ENCODE data around the gene WDR91.

Gene WDR91

GRCh38 chr7:135169964-135170273, 41.4 kb downstream of the WDR91 start:
- peak overlapping the region; percentile 76 for H3K4me3 ChIP-seq (ENCODE audit: low read depth, low read length)
- no peak for TF ChIP-seq CTCF (IDR thresholded peaks at IDR 0.05; ENCODE audit: low read depth, low read length, missing control alignments)
- no peak for DNase-seq (ENCODE audit: low read depth)
- in situ Hi-C loops (cut with HindIII; ENCODE audit: low sequenced_read_pairs) = no loop called here

- peak overlapping the region; percentile 76 for H3K4me3 ChIP-seq (ENCODE audit: low read depth, low read length)
- DNase-seq (ENCODE audit: low read depth) = no peak
- TF ChIP-seq CTCF (IDR thresholded peaks at IDR 0.05; ENCODE audit: low read depth, low read length, missing control alignments) = peak; percentile 31
- in situ Hi-C loops (cut with HindIII; ENCODE audit: low sequenced_read_pairs) = no loop called here
Measured at GRCh38 chr7:135169141-135169963, 42.0 kb downstream of the WDR91 start.

- TF ChIP-seq CTCF (IDR thresholded peaks at IDR 0.05; ENCODE audit: low read depth, low read length, missing control alignments) = no peak
- in situ Hi-C loops (cut with HindIII; ENCODE audit: low sequenced_read_pairs) = no loop called here
- no peak for DNase-seq (ENCODE audit: low read depth)
- H3K4me3 ChIP-seq (ENCODE audit: low read depth, low read length) = no peak overlapping the region
Measured at GRCh38 chr7:135168489-135169140, 42.7 kb downstream of the WDR91 start.

GRCh38 chr7:135168001-135168400, 43.3 kb downstream of the WDR91 start:
- H3K4me3 ChIP-seq (ENCODE audit: low read depth, low read length) = no peak overlapping the region
- TF ChIP-seq CTCF (IDR thresholded peaks at IDR 0.05; ENCODE audit: low read depth, low read length, missing control alignments) = no peak
- DNase-seq (ENCODE audit: low read depth) = no peak
- in situ Hi-C loops (cut with HindIII; ENCODE audit: low sequenced_read_pairs) = no loop called here

- no peak for TF ChIP-seq CTCF (IDR thresholded peaks at IDR 0.05; ENCODE audit: low read depth, low read length, missing control alignments)
- no peak overlapping the region for H3K4me3 ChIP-seq (ENCODE audit: low read depth, low read length)
- no peak for DNase-seq (ENCODE audit: low read depth)
- in situ Hi-C loops (cut with HindIII; ENCODE audit: low sequenced_read_pairs) = no loop called here
Measured at GRCh38 chr7:135167365-135167917, 43.9 kb downstream of the WDR91 start.

GRCh38 chr7:135166338-135166990, 44.9 kb downstream of the WDR91 start:
- no peak for DNase-seq (ENCODE audit: low read depth)
- H3K4me3 ChIP-seq (ENCODE audit: low read depth, low read length) = no peak overlapping the region
- in situ Hi-C loops (cut with HindIII; ENCODE audit: low sequenced_read_pairs) = no loop called here
- no peak for TF ChIP-seq CTCF (IDR thresholded peaks at IDR 0.05; ENCODE audit: low read depth, low read length, missing control alignments)

Measured in astrocyte of the cerebellum (primary cell).